Measurements from ENCODE around the gene IGSF21.
A peak's percentile ranks its signal among the peaks of the same experiment; 100 is the strongest.

The IGSF21 gene

GRCh38 chr1:18190598-18190997 is 83.0 kb downstream of the IGSF21 start:
- no peak for DNase-seq
- no peak overlapping the region for H3K4me3 Mint-ChIP-seq
- H3K9me3 Mint-ChIP-seq, result no peaks in the 10 kb centered on the region
- H3K4me1 Mint-ChIP-seq, result peaks cover 34% of the 10 kb centered on the region
- TF ChIP-seq, protein P1, sequence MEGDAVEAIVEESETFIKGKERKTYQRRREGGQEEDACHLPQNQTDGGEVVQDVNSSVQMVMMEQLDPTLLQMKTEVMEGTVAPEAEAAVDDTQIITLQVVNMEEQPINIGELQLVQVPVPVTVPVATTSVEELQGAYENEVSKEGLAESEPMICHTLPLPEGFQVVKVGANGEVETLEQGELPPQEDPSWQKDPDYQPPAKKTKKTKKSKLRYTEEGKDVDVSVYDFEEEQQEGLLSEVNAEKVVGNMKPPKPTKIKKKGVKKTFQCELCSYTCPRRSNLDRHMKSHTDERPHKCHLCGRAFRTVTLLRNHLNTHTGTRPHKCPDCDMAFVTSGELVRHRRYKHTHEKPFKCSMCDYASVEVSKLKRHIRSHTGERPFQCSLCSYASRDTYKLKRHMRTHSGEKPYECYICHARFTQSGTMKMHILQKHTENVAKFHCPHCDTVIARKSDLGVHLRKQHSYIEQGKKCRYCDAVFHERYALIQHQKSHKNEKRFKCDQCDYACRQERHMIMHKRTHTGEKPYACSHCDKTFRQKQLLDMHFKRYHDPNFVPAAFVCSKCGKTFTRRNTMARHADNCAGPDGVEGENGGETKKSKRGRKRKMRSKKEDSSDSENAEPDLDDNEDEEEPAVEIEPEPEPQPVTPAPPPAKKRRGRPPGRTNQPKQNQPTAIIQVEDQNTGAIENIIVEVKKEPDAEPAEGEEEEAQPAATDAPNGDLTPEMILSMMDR (IDR thresholded peaks at IDR 0.05), result no peak
- no peak overlapping the region for H3K27ac Mint-ChIP-seq
- H3K36me3 Mint-ChIP-seq (ENCODE audit: low read depth), result no peaks in the 10 kb centered on the region
- peaks cover 34% of the 10 kb centered on the region for H3K27me3 Mint-ChIP-seq (ENCODE audit: low read depth, poor library complexity)

- TF ChIP-seq, protein P1 (IDR thresholded peaks at IDR 0.05), result no peak
- Mint-ChIP-seq H3K36me3 (ENCODE audit: low read depth) (no peaks in the 10 kb centered on the region), H3K9me3 (no peaks in the 10 kb centered on the region), H3K27ac (peak overlapping the region; percentile 46), H3K4me3 (no peak overlapping the region), H3K4me1 (peaks cover 38% of the 10 kb centered on the region), H3K27me3 (ENCODE audit: low read depth, poor library complexity) (peaks cover 30% of the 10 kb centered on the region)
- DNase-seq, result no peak
These were observed 83.4 kb downstream of the IGSF21 start for GRCh38 chr1:18191037-18191436.

DNA sequence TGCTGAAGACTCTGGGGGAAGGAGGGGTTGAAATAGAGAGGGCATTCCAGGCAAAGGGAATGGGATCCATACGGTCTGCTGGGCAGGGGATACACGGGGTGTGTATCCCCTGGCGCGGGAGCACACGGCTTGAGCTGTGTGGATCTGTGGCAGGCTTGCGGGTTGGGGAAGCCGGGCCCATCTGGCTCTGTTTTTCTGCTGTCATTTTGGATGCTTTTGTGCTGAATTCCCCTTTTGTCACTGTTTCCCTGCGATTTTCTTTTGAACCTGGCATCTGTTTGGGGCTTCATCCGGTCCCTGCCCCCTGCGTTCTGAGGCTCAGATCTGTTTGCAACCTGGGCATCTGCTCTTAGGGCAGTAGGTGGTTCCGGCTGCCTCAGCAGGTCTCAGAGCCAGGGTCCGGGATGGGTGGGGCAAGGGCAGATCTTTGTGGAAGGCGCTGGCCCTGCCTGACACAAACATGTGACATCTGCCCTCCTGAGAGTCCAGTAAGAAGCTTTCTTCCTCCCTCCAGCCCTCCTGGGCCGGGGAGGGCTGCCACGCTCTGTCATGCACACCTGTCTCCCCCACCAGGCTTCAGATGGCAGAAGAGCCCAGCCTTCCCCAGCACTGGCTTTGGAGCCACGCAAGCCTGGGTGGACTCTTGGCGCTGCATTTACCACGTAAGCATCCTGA is 84.0 kb downstream of the IGSF21 start:
- Mint-ChIP-seq H3K27me3 (ENCODE audit: low read depth, poor library complexity) (peaks cover 30% of the 10 kb centered on the region), H3K4me3 (no peak overlapping the region), H3K27ac (peak overlapping the region; percentile 46), H3K4me1 (peaks cover 38% of the 10 kb centered on the region), H3K36me3 (ENCODE audit: low read depth) (no peaks in the 10 kb centered on the region), H3K9me3 (no peaks in the 10 kb centered on the region)
- TF ChIP-seq, protein P1 (IDR thresholded peaks at IDR 0.05), result no peak
- DNase-seq, result no peak

DNA sequence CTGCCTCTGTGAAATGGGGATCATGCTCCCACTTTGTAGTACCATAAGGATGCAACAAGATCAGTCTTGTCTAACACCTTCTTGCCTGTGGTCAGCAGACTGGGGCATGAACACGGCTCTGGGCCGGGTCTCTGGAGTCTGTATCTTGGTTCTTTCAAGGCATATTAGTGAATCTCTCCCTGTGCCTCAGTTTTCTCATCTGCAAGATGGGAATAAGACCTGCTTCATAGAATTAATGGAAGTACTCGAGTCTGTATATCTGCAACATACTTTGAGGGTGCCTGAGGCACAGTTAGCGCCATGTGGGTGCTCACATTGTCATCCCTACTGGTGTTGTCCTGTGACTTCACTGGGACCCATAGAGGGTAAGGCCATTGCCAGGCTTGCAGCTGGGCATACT is 84.6 kb downstream of the IGSF21 start:
- Mint-ChIP-seq H3K27me3 (ENCODE audit: low read depth, poor library complexity) (peaks cover 29% of the 10 kb centered on the region), H3K9me3 (no peaks in the 10 kb centered on the region), H3K4me3 (no peak overlapping the region), H3K4me1 (peaks cover 38% of the 10 kb centered on the region), H3K27ac (no peak overlapping the region), H3K36me3 (ENCODE audit: low read depth) (no peaks in the 10 kb centered on the region)
- TF ChIP-seq, protein P1 (IDR thresholded peaks at IDR 0.05), result no peak
- no peak for DNase-seq

GRCh38 chr1:18192974-18193373 is 85.4 kb downstream of the IGSF21 start:
- no peaks in the 10 kb centered on the region for H3K36me3 Mint-ChIP-seq (ENCODE audit: low read depth)
- H3K27me3 Mint-ChIP-seq (ENCODE audit: low read depth, poor library complexity), result peaks cover 27% of the 10 kb centered on the region
- H3K4me3 Mint-ChIP-seq, result no peak overlapping the region
- peak overlapping the region; percentile 24 for H3K27ac Mint-ChIP-seq
- H3K9me3 Mint-ChIP-seq, result no peaks in the 10 kb centered on the region
- no peak for DNase-seq
- H3K4me1 Mint-ChIP-seq, result peaks cover 38% of the 10 kb centered on the region
- TF ChIP-seq, protein P1 (IDR thresholded peaks at IDR 0.05), result no peak

- no peaks in the 10 kb centered on the region for H3K9me3 Mint-ChIP-seq
- no peak overlapping the region for H3K27ac Mint-ChIP-seq
- H3K27me3 Mint-ChIP-seq (ENCODE audit: low read depth, poor library complexity), result peaks cover 52% of the 10 kb centered on the region
- TF ChIP-seq, protein P1 (IDR thresholded peaks at IDR 0.05), result no peak
- no peaks in the 10 kb centered on the region for H3K36me3 Mint-ChIP-seq (ENCODE audit: low read depth)
- DNase-seq, result no peak
- no peak overlapping the region for H3K4me3 Mint-ChIP-seq
- H3K4me1 Mint-ChIP-seq, result peaks cover 47% of the 10 kb centered on the region
These were observed 89.7 kb downstream of the IGSF21 start for GRCh38 chr1:18197299-18197698.

Measured in nephron progenitor cell (in vitro differentiated cells).